ENCODE data around the gene MDH2. TPM values are rescaled to one million over a fixed set of nuclear protein-coding genes. Genes with fewer than 3 reads are reported as not detected.

MDH2 gene
- total and polyA plus RNA-seq, 4 donors, result 33.6 to 275 (median 163) TPM

DNA sequence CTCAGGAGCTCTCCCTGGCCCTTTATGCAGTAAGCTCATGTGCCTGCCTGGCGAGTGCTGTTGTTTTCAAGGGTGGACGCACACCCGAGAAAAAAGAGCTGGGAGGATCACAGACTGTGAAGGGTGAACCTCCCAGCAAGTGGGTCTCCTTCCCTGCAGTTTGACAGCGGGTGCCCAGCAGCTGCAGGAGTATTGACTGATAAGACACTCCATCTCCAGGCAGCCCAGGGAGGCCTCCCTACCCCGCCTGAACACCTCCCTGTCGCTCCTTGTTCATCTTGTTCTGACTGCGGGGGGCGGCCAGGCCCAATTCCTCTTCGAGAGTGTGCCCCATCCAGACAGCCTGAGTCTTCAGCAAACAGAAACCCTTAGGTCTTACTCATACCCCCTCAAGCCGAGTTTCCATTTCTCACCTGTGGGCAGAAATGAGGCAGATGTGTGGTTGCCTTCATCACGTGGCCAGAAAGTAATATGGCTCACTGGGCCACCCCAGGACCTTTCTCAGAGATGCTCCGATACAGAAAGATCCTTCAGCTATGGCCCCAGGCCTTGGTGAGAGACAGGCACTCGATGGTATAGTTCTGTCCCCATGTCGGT, 17.2 kb downstream of the MDH2 start:
- Histone ChIP-seq H3K27ac (ENCODE audit: low read depth in 1 of 2, low read length in 2 of 2) (no peak overlapping the region), H3K36me3 (ENCODE audit: control insufficient read depth in 4 of 4, insufficient read depth in 3 of 4, low read depth in 1 of 4, low read length in 3 of 4) (peaks cover 14 to 66% (median 38%) of the 10 kb centered on the region in 4 donors), H3K27me3 (ENCODE audit: control insufficient read depth in 4 of 4, insufficient read depth in 4 of 4, low read length in 3 of 4) (no peaks in the 10 kb centered on the region), H3K9ac (ENCODE audit: low read depth in 1 of 2, low read length in 2 of 2) (no peak overlapping the region), H3K9me3 (ENCODE audit: control insufficient read depth in 4 of 4, low read length in 3 of 4) (no peaks in the 10 kb centered on the region), H3K4me3 (ENCODE audit: low read depth in 1 of 3, low read length in 3 of 3) (no peak overlapping the region), H3K4me1 (ENCODE audit: control insufficient read depth in 4 of 4, insufficient read depth in 4 of 4, low read length in 3 of 4) (peaks cover 6 to 20% (median 14%) of the 10 kb centered on the region in 4 donors)
- no peak for DNase-seq (ENCODE audit: low spot score)
- TF ChIP-seq RAD21 (IDR thresholded peaks at IDR 0.05) (no peak), REST (IDR thresholded peaks at IDR 0.05) (no peak), FOXA2 (IDR thresholded peaks at IDR 0.05) (no peak), SP1 (IDR thresholded peaks at IDR 0.05) (no peak), HNF4G (IDR thresholded peaks at IDR 0.05) (no peak), MAX (IDR thresholded peaks at IDR 0.05) (no peak), EGR1 (IDR thresholded peaks at IDR 0.05; ENCODE audit: low read depth in 2 of 2) (no peak), GABPA (IDR thresholded peaks at IDR 0.05 in 1 of 2, conservative IDR thresholded peaks at IDR 0.05 in 1 of 2) (no peak), CTCF (IDR thresholded peaks at IDR 0.05; ENCODE audit: low read depth, low read length, missing input control) (no peak), ZBTB33 (IDR thresholded peaks at IDR 0.05) (no peak)
- WGBS, result 93% methylated on average over 14 of the region's 14 CpGs

DNA sequence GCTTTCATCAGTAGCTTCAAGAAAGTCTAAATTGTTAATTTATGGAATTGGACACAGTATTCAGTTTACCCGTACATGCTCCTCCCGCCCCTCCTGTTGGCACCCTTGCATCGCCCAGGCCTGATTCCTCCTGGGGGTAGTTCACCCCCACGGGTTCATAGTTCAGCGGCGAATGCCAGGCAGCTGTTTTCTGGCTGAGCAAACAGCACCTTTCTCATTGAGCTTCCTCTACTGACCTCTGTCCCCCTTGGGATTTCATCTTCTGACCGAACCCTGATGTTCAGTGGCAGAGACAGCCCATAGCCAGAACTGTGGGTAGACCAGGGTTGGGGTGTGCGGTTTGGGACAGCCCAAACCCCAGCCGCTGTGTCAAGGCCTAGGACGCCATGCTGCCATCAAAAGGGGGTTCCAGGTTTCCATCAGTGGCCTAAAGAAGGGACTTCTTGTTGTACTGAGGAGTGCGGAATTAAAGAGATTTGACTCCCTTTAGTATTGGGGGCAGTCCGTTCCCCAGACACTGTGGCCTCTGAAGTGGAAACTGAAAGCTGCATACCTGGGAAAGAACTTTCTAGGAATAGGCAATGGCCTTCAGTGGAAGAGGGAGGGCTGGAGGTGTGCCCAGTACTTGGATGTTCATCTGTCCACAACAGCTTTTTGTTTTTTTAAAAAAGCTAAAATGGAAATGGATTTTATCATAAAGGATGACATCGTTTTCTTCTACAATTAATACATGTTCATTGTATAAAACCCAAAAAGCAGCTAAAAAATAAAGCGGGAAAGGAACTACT, 19.0 kb downstream of the MDH2 start:
- 71% methylated on average over 14 of the region's 14 CpGs for WGBS
- Histone ChIP-seq H3K9me3 (ENCODE audit: control insufficient read depth in 4 of 4, low read length in 3 of 4) (no peaks in the 10 kb centered on the region), H3K27me3 (ENCODE audit: control insufficient read depth in 4 of 4, insufficient read depth in 4 of 4, low read length in 3 of 4) (no peaks in the 10 kb centered on the region), H3K36me3 (ENCODE audit: control insufficient read depth in 4 of 4, insufficient read depth in 3 of 4, low read depth in 1 of 4, low read length in 3 of 4) (peaks cover 8 to 51% (median 31%) of the 10 kb centered on the region in 4 donors), H3K27ac (ENCODE audit: low read depth in 1 of 2, low read length in 2 of 2) (peak overlapping the region; percentile 19 to 43), H3K9ac (ENCODE audit: low read depth in 1 of 2, low read length in 2 of 2) (no peak overlapping the region), H3K4me1 (ENCODE audit: control insufficient read depth in 4 of 4, insufficient read depth in 4 of 4, low read length in 3 of 4) (peaks cover 0 to 8% (median 3%) of the 10 kb centered on the region in 4 donors), H3K4me3 (ENCODE audit: low read depth in 1 of 3, low read length in 3 of 3) (no peak overlapping the region)
- DNase-seq (ENCODE audit: low spot score), result no peak
- no peak for TF ChIP-seq REST (IDR thresholded peaks at IDR 0.05)
- TF ChIP-seq JUND (IDR thresholded peaks at IDR 0.05), result no peak
- no peak for TF ChIP-seq NR2F2 (IDR thresholded peaks at IDR 0.05)
- TF ChIP-seq MAX (IDR thresholded peaks at IDR 0.05), result no peak
- no peak for TF ChIP-seq EGR1 (IDR thresholded peaks at IDR 0.05; ENCODE audit: low read depth in 2 of 2)
- TF ChIP-seq SP1 (IDR thresholded peaks at IDR 0.05), result peak; percentile 41
- TF ChIP-seq RAD21 (IDR thresholded peaks at IDR 0.05), result no peak
- TF ChIP-seq FOXA2 (IDR thresholded peaks at IDR 0.05), result no peak
- TF ChIP-seq CTCF (IDR thresholded peaks at IDR 0.05; ENCODE audit: low read depth, low read length, missing input control), result no peak
- TF ChIP-seq FOXA1 (IDR thresholded peaks at IDR 0.05), result no peak
- no peak for TF ChIP-seq GABPA (IDR thresholded peaks at IDR 0.05 in 1 of 2, conservative IDR thresholded peaks at IDR 0.05 in 1 of 2)
- TF ChIP-seq TAF1 (conservative IDR thresholded peaks at IDR 0.05), result no peak

Measured in liver (tissue), 9 donors.